PFSK-1 (cell line): ENCODE measurements around the gene FGD3.

Source experiments
- FOXP2 ChIP-seq: optimal IDR thresholded peaks from 2 replicates; pipeline ENCODE3; 2011; ENCODE audit warnings: borderline replicate concordance, control low read depth, inconsistent platforms; ENCODE audit not compliant: insufficient read depth; ENCODE audit errors: extremely low read length, extremely low read depth
- POLR2AphosphoS5 ChIP-seq: IDR thresholded peaks from 2 replicates; pipeline ENCODE4 v1.6.1; 2012; ENCODE audit warnings: low read depth, mild to moderate bottlenecking, control low read depth, low read length, moderate library complexity
- REST ChIP-seq, 2 experiments: IDR thresholded peaks; 2 replicates each; pipeline versions ENCODE4 v1.6.1 to v1.8.0; 2011 to 2012; ENCODE audit warnings: low read depth in 2 of 2, low read length in 2 of 2, control low read depth in 1 of 2, inconsistent platforms in 1 of 2, mild to moderate bottlenecking in 1 of 2, moderate library complexity in 1 of 2; ENCODE audit not compliant: insufficient read depth in 1 of 2
- SIN3A ChIP-seq: IDR thresholded peaks from 2 replicates; pipeline ENCODE4 v1.6.1; 2012; ENCODE audit warnings: mild to moderate bottlenecking, low read length, moderate library complexity, borderline replicate concordance; ENCODE audit not compliant: insufficient read depth
- TAF1 ChIP-seq: IDR thresholded peaks from 2 replicates; pipeline ENCODE4 v1.6.1; 2012; ENCODE audit warnings: low read length, control low read depth, borderline replicate concordance; ENCODE audit not compliant: insufficient read depth

GRCh38 chr9:93008457-93008856 is 61.1 kb downstream of the FGD3 start:
- TF ChIP-seq POLR2AphosphoS5 (no peak), SIN3A (no peak), REST (IDR thresholded peaks at IDR 0.05; ENCODE audit: insufficient read depth in 1 of 2, low read depth in 2 of 2, low read length in 2 of 2) (no peak), FOXP2 (no peak), TAF1 (no peak)
